ENCODE measurements around the gene FHOD3. TPM values are rescaled to one million over a fixed set of nuclear protein-coding genes. Genes with fewer than 3 reads are reported as not detected.

FHOD3 gene
- total and polyA plus RNA-seq, 9 of the 15 experiments (the other 6 are each of a cell fraction or from before 2014, with no cell fraction given) = 0.11 TPM; not detected in 8

DNA sequence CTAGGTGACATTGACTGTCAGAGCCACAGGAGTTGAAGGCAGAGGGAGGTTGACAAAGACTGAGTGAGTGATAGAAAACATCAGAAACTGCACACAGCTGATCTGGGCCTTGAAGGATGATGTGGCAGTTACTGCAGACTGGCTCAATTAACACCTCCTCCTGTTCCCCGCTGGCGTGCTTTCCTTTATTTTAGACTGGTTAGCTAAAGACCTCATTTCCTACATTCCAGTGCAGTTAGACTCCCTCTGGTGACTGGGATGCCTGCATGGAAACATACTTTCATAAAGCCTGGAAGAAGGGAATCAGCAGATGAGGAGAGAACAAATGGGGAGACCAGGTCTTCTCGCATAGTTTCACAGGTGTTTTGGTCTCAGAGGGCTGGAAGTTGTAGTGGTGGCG is 524.2 kb downstream of the FHOD3 start:
- Histone ChIP-seq H3K4me1 (replicated peaks in 1 of 2; ENCODE audit: control insufficient read depth in 2 of 2, insufficient read depth in 2 of 2, low read length in 2 of 2) (no peaks in the 10 kb centered on the region; a peak in 1 of 5 replicates), H3K9me1 (ENCODE audit: control insufficient read depth, insufficient read depth, low read length) (no peaks in the 10 kb centered on the region), H3K4me2 (ENCODE audit: insufficient read depth, low read length) (no peak overlapping the region), H3K4me3 (no peak overlapping the region), H3K27me3 (ENCODE audit: control insufficient read depth in 2 of 2, insufficient read depth in 2 of 2, low read length in 2 of 2) (no peaks in the 10 kb centered on the region; a peak in 1 of 5 replicates), H3K9ac (ENCODE audit: insufficient read depth in 1 of 2, low read depth in 2 of 2, low read length in 2 of 2) (no peak overlapping the region), H3K79me2 (ENCODE audit: control insufficient read depth, insufficient read depth, low read length) (peaks cover 39% of the 10 kb centered on the region), H2AFZ (ENCODE audit: low read depth, low read length) (no peak overlapping the region), H3K9me3 (replicated peaks; ENCODE audit: control insufficient read depth, insufficient read depth, low read depth, low read length) (no peaks in the 10 kb centered on the region), H4K20me1 (replicated peaks; ENCODE audit: control insufficient read depth, insufficient read depth, low read length) (no peaks in the 10 kb centered on the region), H3K27ac (ENCODE audit: extremely low read depth, low read depth, low read length) (0 out of 3 replicates have a peak overlapping the region, but pooled peaks have one; percentile 6), H3K36me3 (ENCODE audit: control insufficient read depth, insufficient read depth, low read length) (peaks cover 86% of the 10 kb centered on the region)
- DNase-seq (ENCODE audit: extremely low read depth in 1 of 4, low spot score in 3 of 4) (no peak), ATAC-seq (peak; percentile 35; the same call in 2 of the 3 replicates), FAIRE-seq (no peak)
- TF ChIP-seq SMAD4 (CRISPR knock-in tag; conservative IDR thresholded peaks at IDR 0.05) (no peak), ZSCAN29 (IDR thresholded peaks at IDR 0.05) (no peak), SIN3A (IDR thresholded peaks at IDR 0.05; ENCODE audit: borderline replicate concordance in 2 of 2, control insufficient read depth in 1 of 2, low read depth in 2 of 2, low read length in 2 of 2) (no peak), SREBF1 (IDR thresholded peaks at IDR 0.05; ENCODE audit: borderline replicate concordance, low read depth, low read length) (no peak), ZNF324 (CRISPR knock-in tag; IDR thresholded peaks at IDR 0.05) (no peak), MXI1 (IDR thresholded peaks at IDR 0.05; ENCODE audit: low read depth, low read length) (no peak), NR2C2 (CRISPR knock-in tag; IDR thresholded peaks at IDR 0.05) (no peak), NR2C2 (tag; IDR thresholded peaks at IDR 0.05) (no peak), ZNF780A (CRISPR knock-in tag; IDR thresholded peaks at IDR 0.05) (no peak), GABPB2 (CRISPR knock-in tag; conservative IDR thresholded peaks at IDR 0.05) (no peak), STAG1 (CRISPR knock-in tag; IDR thresholded peaks at IDR 0.05; ENCODE audit: borderline replicate concordance) (no peak), GATAD2A (IDR thresholded peaks at IDR 0.05) (no peak), SP1 (CRISPR knock-in tag; IDR thresholded peaks at IDR 0.05) (no peak), SUPT5H (IDR thresholded peaks at IDR 0.05) (no peak), PCBP1 (IDR thresholded peaks at IDR 0.05; ENCODE audit: low read depth, low read length, poor library complexity, severe bottlenecking) (no peak), ZNF583 (CRISPR knock-in tag; IDR thresholded peaks at IDR 0.05) (no peak)
- TF ChIP-seq, protein P1, sequence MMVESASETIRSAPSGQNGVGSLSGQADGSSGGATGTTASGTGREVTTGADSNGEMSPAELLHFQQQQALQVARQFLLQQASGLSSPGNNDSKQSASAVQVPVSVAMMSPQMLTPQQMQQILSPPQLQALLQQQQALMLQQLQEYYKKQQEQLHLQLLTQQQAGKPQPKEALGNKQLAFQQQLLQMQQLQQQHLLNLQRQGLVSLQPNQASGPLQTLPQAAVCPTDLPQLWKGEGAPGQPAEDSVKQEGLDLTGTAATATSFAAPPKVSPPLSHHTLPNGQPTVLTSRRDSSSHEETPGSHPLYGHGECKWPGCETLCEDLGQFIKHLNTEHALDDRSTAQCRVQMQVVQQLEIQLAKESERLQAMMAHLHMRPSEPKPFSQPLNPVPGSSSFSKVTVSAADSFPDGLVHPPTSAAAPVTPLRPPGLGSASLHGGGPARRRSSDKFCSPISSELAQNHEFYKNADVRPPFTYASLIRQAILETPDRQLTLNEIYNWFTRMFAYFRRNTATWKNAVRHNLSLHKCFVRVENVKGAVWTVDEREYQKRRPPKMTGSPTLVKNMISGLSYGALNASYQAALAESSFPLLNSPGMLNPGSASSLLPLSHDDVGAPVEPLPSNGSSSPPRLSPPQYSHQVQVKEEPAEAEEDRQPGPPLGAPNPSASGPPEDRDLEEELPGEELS (CRISPR knock-in tag; IDR thresholded peaks at IDR 0.05; ENCODE audit: borderline replicate concordance) = no peak
- in situ Hi-C loops (cut with MboI) (no loop called here), intact Hi-C loops (cut with micrococcal nuclease) (no loop called here)
- POLR2A ChIA-PET = interaction anchor here (0.9 to 1.2 kb wide), 2 partner anchors 9 to 10 kb away, joined by 3 to 6 read pairs; no protein-coding TSS in a partner anchor
- BruUV-seq (replicated peaks) = no TSS peak
- CTCF ChIA-PET (ENCODE audit: low intra/inter-chr PET ratio) = no interaction called here
- 98% methylated on average over 4 of the region's 4 CpGs for WGBS (ENCODE audit: insufficient coverage, low coverage, missing lambda C conversion rate)

All from K562 (cell line).